Peyer's patch (tissue), 4 donors: ENCODE data around the gene BASP1.

Experiments used
- POLR2A ChIP-seq, 2 donors: fragments of 450-650 bp; IDR thresholded peaks; one replicate each; pipeline ENCODE4 v1.5.1; 2017; ENCODE audit warnings: antibody characterized with exemption in 2 of 2, mild to moderate bottlenecking in 2 of 2, moderate library complexity in 2 of 2
- TF ChIP-seq, protein P1 (sequence below), 6 experiments: fragments of 450-650 bp in 4 of 6; fragments of 200-600 bp in 2 of 6; sonication (generic) in 1 of 6; IDR thresholded peaks; one replicate each; pipeline ENCODE4 v1.5.1; 2017 to 2019; ENCODE audit warnings: antibody characterized with exemption in 6 of 6, mild to moderate bottlenecking in 3 of 6, moderate library complexity in 1 of 6

DNA sequence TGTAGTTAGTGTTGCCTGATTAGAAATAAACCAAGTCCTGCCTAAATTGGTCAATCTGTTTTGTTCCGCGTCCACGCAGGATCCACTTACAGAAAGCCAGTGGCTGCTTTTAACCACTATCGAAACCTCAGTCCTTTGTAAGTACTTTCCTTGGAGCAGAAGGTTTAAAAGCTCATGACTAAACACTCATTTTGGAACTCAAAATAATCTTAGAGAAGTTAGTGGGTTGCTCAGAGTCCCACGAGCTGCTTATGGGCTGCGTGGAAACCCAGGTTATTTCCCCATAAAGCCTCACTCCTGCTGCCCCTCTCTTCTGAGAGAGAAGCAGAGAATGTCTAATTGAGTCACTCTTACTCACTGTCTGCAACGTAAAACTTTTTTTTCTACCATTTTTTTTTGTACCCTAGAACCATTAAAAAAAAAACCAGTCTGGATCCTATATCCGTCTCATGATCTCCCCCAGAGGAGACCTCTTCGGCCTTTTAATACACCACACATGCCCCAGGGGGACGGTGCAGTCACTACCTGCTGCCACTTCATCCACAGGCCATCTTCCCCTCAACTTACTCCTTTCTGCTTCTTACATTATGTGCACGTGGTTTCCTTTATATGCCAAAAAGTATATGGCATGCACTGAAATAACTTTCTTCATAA is 7.6 kb downstream of the BASP1 start:
- TF ChIP-seq POLR2A (IDR thresholded peaks at IDR 0.05) = no peak
- TF ChIP-seq, protein P1, sequence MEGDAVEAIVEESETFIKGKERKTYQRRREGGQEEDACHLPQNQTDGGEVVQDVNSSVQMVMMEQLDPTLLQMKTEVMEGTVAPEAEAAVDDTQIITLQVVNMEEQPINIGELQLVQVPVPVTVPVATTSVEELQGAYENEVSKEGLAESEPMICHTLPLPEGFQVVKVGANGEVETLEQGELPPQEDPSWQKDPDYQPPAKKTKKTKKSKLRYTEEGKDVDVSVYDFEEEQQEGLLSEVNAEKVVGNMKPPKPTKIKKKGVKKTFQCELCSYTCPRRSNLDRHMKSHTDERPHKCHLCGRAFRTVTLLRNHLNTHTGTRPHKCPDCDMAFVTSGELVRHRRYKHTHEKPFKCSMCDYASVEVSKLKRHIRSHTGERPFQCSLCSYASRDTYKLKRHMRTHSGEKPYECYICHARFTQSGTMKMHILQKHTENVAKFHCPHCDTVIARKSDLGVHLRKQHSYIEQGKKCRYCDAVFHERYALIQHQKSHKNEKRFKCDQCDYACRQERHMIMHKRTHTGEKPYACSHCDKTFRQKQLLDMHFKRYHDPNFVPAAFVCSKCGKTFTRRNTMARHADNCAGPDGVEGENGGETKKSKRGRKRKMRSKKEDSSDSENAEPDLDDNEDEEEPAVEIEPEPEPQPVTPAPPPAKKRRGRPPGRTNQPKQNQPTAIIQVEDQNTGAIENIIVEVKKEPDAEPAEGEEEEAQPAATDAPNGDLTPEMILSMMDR (IDR thresholded peaks at IDR 0.05) = no peak
